GM13977 (cell line): ENCODE measurements around the gene MRPL42.

Experiments
- DNase-seq: peaks from one replicate; pipeline ENCODE4 v3.0.0; 2012; ENCODE audit warnings: low spot score
- in situ Hi-C: fragments of 300-500 bp; cut with MboI; formaldehyde crosslinking; loops from one replicate; pipeline ENCODE4 v1.12.0; 2022; ENCODE audit warnings: low sequenced_read_pairs, low pct_unique_long_range_greater_than_20kb, mixed read lengths, inconsistent platforms; ENCODE audit not compliant: unreplicated experiment
- TF ChIP-seq, protein P1 (sequence below): IDR thresholded peaks from 2 replicates; pipeline ENCODE4 v1.5.1; 2012; ENCODE audit warnings: mild to moderate bottlenecking, control low read depth; ENCODE audit not compliant: insufficient read depth; ENCODE audit errors: extremely low read depth, missing control alignments

Gene MRPL42

GRCh38 chr12:93456077-93456476 is 11.2 kb upstream of the MRPL42 start:
- DNase-seq: no peak
- in situ Hi-C loops: no loop called here
- TF ChIP-seq, protein P1, sequence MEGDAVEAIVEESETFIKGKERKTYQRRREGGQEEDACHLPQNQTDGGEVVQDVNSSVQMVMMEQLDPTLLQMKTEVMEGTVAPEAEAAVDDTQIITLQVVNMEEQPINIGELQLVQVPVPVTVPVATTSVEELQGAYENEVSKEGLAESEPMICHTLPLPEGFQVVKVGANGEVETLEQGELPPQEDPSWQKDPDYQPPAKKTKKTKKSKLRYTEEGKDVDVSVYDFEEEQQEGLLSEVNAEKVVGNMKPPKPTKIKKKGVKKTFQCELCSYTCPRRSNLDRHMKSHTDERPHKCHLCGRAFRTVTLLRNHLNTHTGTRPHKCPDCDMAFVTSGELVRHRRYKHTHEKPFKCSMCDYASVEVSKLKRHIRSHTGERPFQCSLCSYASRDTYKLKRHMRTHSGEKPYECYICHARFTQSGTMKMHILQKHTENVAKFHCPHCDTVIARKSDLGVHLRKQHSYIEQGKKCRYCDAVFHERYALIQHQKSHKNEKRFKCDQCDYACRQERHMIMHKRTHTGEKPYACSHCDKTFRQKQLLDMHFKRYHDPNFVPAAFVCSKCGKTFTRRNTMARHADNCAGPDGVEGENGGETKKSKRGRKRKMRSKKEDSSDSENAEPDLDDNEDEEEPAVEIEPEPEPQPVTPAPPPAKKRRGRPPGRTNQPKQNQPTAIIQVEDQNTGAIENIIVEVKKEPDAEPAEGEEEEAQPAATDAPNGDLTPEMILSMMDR: no peak

- in situ Hi-C loops: no loop called here
- no peak for DNase-seq
Observed at GRCh38 chr12:93459097-93459496, 8.2 kb upstream of the MRPL42 start.

DNA sequence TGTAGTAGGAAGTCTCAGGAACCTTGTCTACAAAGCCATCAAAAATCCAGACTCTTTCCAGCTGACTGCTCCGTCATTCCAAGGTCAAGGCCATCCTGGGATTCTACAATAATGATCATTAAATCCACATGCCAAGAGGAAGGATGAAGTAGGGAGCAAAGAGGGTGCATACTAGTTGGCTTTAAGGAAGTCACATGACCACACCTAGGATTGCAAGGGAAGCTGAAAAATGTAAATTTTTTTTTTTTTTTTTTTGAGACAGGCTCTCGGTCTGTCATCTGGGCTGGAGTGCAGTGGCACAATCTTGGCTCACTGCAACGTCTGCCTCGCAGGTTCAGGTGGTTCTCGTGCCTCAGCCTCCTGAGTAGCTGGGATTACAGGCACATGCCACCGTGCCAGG is 7.3 kb upstream of the MRPL42 start:
- TF ChIP-seq, protein P1: no peak
- no peak for DNase-seq
- in situ Hi-C loops: no loop called here

More at GRCh38 chr12:93459097-93459496, 8.2 kb upstream of the MRPL42 start:
- TF ChIP-seq, protein P1: no peak

DNA sequence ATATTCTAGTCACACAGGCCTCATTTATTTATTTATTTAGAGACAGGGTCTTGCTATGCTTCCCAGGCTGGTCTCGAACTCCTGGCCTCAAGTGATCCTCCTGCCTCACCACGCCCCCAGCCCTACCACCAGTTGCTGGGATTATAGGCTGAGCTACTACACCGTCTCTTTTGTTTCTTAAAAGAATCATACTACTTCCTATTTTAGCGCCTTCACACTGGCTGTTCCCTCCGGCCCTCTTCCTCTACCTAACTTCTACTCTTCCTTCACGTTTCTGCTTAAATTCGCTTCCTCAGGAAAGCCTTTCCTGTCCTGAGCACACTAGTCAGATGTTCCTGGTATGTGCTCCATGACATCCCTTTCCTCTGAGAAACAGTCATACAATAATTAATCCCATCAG is 6.4 kb upstream of the MRPL42 start:
- in situ Hi-C loops: no loop called here
- TF ChIP-seq, protein P1: no peak
- DNase-seq: no peak

- TF ChIP-seq, protein P1: no peak
- DNase-seq: no peak
- in situ Hi-C loops: no loop called here
Observed at GRCh38 chr12:93461503-93461902, 5.8 kb upstream of the MRPL42 start.

DNA sequence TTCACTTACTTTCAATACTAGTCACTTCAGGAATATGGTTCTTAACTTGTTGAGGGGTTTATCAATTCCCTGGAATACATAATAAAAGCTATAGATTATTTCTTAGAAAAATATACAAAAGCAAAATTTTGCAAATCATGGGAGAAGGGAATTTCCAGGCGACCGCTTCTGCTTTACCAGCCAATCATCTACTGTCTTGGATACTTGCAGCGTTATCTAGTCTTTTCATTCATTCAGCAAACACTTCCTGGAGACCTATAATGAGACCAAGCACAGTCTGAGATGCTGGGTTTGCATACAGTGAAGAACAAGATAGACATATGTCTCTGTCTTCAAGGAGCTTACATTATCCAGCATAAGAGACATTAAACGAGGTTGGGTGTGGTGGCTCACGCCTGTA is 1.5 kb upstream of the MRPL42 start:
- TF ChIP-seq, protein P1: no peak
- in situ Hi-C loops: no loop called here
- no peak for DNase-seq
